Vagina (tissue), 2 donors: ENCODE results near the gene FLRT2. TPM values are rescaled to one million over a fixed set of nuclear protein-coding genes. Genes with fewer than 3 reads are reported as not detected.

ENCODE experiments used
- DNase-seq, 2 donors: peaks; one replicate each; pipeline ENCODE4 v3.0.0-alpha.2; 2017; ENCODE audit errors: extremely low spot score in 2 of 2
- H3K27ac ChIP-seq: fragments of 200-600 bp; sonication (generic); one replicate; pipeline ENCODE4 v1.5.1; 2019
- H3K27me3 ChIP-seq: fragments of 200-600 bp; sonication (generic); one replicate; pipeline ENCODE4 v1.5.1; 2019
- H3K36me3 ChIP-seq, 2 donors: fragments of 200-600 bp; sonication (generic); one replicate each; pipeline ENCODE4 v1.5.1; 2017 to 2019
- H3K4me1 ChIP-seq: fragments of 200-600 bp; sonication (generic); one replicate; pipeline ENCODE4 v1.5.1; 2019
- H3K4me3 ChIP-seq, 2 donors: fragments of 200-600 bp; sonication (generic); 1 replicate in 1 of 2; 2 replicates in 1 of 2; pipeline ENCODE4 v1.5.1; 2016 to 2019
- H3K9me3 ChIP-seq: fragments of 200-600 bp; sonication (generic); one replicate; pipeline ENCODE4 v1.5.1; 2019
- CTCF ChIP-seq, 3 experiments: fragments of 450-650 bp in 2 of 3; fragments of 200-600 bp in 1 of 3; sonication (generic) in 1 of 3; IDR thresholded peaks; one replicate each; pipeline ENCODE4 v1.5.1; 2017 to 2019; ENCODE audit warnings: antibody characterized with exemption in 3 of 3, mild to moderate bottlenecking in 2 of 3, moderate library complexity in 2 of 3
- POLR2A ChIP-seq, 2 donors: fragments of 450-650 bp; IDR thresholded peaks; one replicate each; pipeline ENCODE4 v1.6.1; 2017; ENCODE audit warnings: antibody characterized with exemption in 2 of 2, mild to moderate bottlenecking in 2 of 2, moderate library complexity in 2 of 2
- POLR2AphosphoS5 ChIP-seq, 2 donors: sonication (generic); formaldehyde crosslinking; IDR thresholded peaks; one replicate each; pipeline ENCODE4 v1.9.0; 2017; ENCODE audit warnings: antibody characterized with exemption in 2 of 2, mild to moderate bottlenecking in 2 of 2, low read depth in 1 of 2; ENCODE audit not compliant: insufficient read depth in 1 of 2
- intact Hi-C: fragments of 100-400 bp; cut with DNase I; formaldehyde crosslinking; loops from one replicate; pipeline ENCODE4 v1.15.1; 2023
- total RNA-seq: library from RNA; depleted of rRNA; stranded (reverse); fragments of >200 nt; gene quantifications from one replicate; pipeline ENCODE4 v1.2.3, GENCODE V29; 2016

FLRT2 gene
- total RNA-seq, 1 donor from 2014 or later = 22.8 TPM

- intact Hi-C loops = no loop called here
- no peaks in the 10 kb centered on the region for H3K36me3 ChIP-seq
- peaks cover 11% of the 10 kb centered on the region for H3K4me1 ChIP-seq
- H3K9me3 ChIP-seq = no peaks in the 10 kb centered on the region
- no peak for DNase-seq
- TF ChIP-seq POLR2A (IDR thresholded peaks at IDR 0.05) = no peak
- no peak for TF ChIP-seq CTCF (IDR thresholded peaks at IDR 0.05)
- TF ChIP-seq POLR2AphosphoS5 (IDR thresholded peaks at IDR 0.05; ENCODE audit: insufficient read depth in 1 of 2, low read depth in 1 of 2) = no peak
- H3K27ac ChIP-seq = no peak overlapping the region
- H3K4me3 ChIP-seq = no peak overlapping the region
- no peaks in the 10 kb centered on the region for H3K27me3 ChIP-seq
Measured at GRCh38 chr14:85576218-85576617, 46.3 kb downstream of the FLRT2 start.

- H3K9me3 ChIP-seq = no peaks in the 10 kb centered on the region
- no peak for DNase-seq
- H3K4me1 ChIP-seq = peaks cover 11% of the 10 kb centered on the region
- no peaks in the 10 kb centered on the region for H3K36me3 ChIP-seq
- intact Hi-C loops = no loop called here
- no peak overlapping the region for H3K27ac ChIP-seq
- no peaks in the 10 kb centered on the region for H3K27me3 ChIP-seq
- TF ChIP-seq POLR2AphosphoS5 (IDR thresholded peaks at IDR 0.05; ENCODE audit: insufficient read depth in 1 of 2, low read depth in 1 of 2) (no peak), CTCF (IDR thresholded peaks at IDR 0.05) (no peak), POLR2A (IDR thresholded peaks at IDR 0.05) (no peak)
- H3K4me3 ChIP-seq = no peak overlapping the region
Measured at GRCh38 chr14:85576848-85577542, 47.1 kb downstream of the FLRT2 start.

- TF ChIP-seq POLR2A (IDR thresholded peaks at IDR 0.05) (no peak), POLR2AphosphoS5 (IDR thresholded peaks at IDR 0.05; ENCODE audit: insufficient read depth in 1 of 2, low read depth in 1 of 2) (no peak), CTCF (IDR thresholded peaks at IDR 0.05) (no peak)
Measured at GRCh38 chr14:85577543-85578114, 47.7 kb downstream of the FLRT2 start.

GRCh38 chr14:85578357-85578756 lies 48.4 kb downstream of the FLRT2 start:
- intact Hi-C loops = no loop called here
- no peaks in the 10 kb centered on the region for H3K36me3 ChIP-seq
- no peak overlapping the region for H3K4me3 ChIP-seq
- H3K27ac ChIP-seq = no peak overlapping the region
- H3K4me1 ChIP-seq = peaks cover 15% of the 10 kb centered on the region
- H3K9me3 ChIP-seq = no peaks in the 10 kb centered on the region
- DNase-seq = no peak
- H3K27me3 ChIP-seq = no peaks in the 10 kb centered on the region
- TF ChIP-seq CTCF (IDR thresholded peaks at IDR 0.05) = no peak
- TF ChIP-seq POLR2A (IDR thresholded peaks at IDR 0.05) = no peak
- no peak for TF ChIP-seq POLR2AphosphoS5 (IDR thresholded peaks at IDR 0.05; ENCODE audit: insufficient read depth in 1 of 2, low read depth in 1 of 2)

More at GRCh38 chr14:85577543-85578114, 47.7 kb downstream of the FLRT2 start:
- Histone ChIP-seq H3K4me3 (no peak overlapping the region), H3K27ac (no peak overlapping the region), H3K9me3 (no peaks in the 10 kb centered on the region), H3K36me3 (no peaks in the 10 kb centered on the region), H3K27me3 (no peaks in the 10 kb centered on the region), H3K4me1 (peaks cover 11% of the 10 kb centered on the region)
- intact Hi-C loops = no loop called here
- DNase-seq = no peak

- no peak for DNase-seq
- Histone ChIP-seq H3K36me3 (no peaks in the 10 kb centered on the region), H3K27ac (no peak overlapping the region), H3K27me3 (no peaks in the 10 kb centered on the region), H3K9me3 (no peaks in the 10 kb centered on the region), H3K4me3 (no peak overlapping the region), H3K4me1 (peaks cover 21% of the 10 kb centered on the region)
- intact Hi-C loops = no loop called here
- TF ChIP-seq CTCF (IDR thresholded peaks at IDR 0.05) = no peak
- no peak for TF ChIP-seq POLR2A (IDR thresholded peaks at IDR 0.05)
- TF ChIP-seq POLR2AphosphoS5 (IDR thresholded peaks at IDR 0.05; ENCODE audit: insufficient read depth in 1 of 2, low read depth in 1 of 2) = no peak
Measured at GRCh38 chr14:85578930-85579329, 49.0 kb downstream of the FLRT2 start.
